Endodermal cell (in vitro differentiated cells): ENCODE results near the gene HAPLN3. TPM values are rescaled to one million over a fixed set of nuclear protein-coding genes. Genes with fewer than 3 reads are reported as not detected.

Source experiments
- DNase-seq: peaks from one replicate; pipeline ENCODE4 v3.0.0-alpha.2; 2017
- H3K27ac ChIP-seq: 2 replicates; pipeline ENCODE4 v1.5.1; 2013; ENCODE audit warnings: mild to moderate bottlenecking, low read depth, low read length, moderate library complexity
- H3K27me3 ChIP-seq: 2 replicates; pipeline ENCODE4 v1.6.1; 2013; ENCODE audit warnings: mild to moderate bottlenecking, low read length, moderate library complexity; ENCODE audit not compliant: insufficient read depth, control insufficient read depth, poor library complexity, severe bottlenecking
- H3K36me3 ChIP-seq: 2 replicates; pipeline ENCODE4 v1.7.0; 2013; ENCODE audit warnings: mild to moderate bottlenecking, low read length, moderate library complexity; ENCODE audit not compliant: control insufficient read depth, insufficient read depth
- H3K4me1 ChIP-seq: one replicate; pipeline ENCODE4 v1.7.0; 2013; ENCODE audit warnings: low read length; ENCODE audit not compliant: control insufficient read depth, insufficient read depth
- H3K4me3 ChIP-seq: 2 replicates; pipeline ENCODE4 v1.5.1; 2013; ENCODE audit warnings: mild to moderate bottlenecking, low read length, moderate library complexity
- H3K9ac ChIP-seq: 2 replicates; pipeline ENCODE4 v1.6.1; 2013; ENCODE audit warnings: mild to moderate bottlenecking, low read length, moderate library complexity; ENCODE audit not compliant: poor library complexity, severe bottlenecking; ENCODE audit errors: extremely low read depth
- H3K9me3 ChIP-seq: 2 replicates; pipeline ENCODE4 v1.6.1; 2013; ENCODE audit warnings: mild to moderate bottlenecking, low read length, moderate library complexity; ENCODE audit not compliant: control insufficient read depth
- H3K27ac Mint-ChIP-seq: 2 replicates; pipeline ENCODE4 v1.8.0; 2020; ENCODE audit warnings: mixed read lengths
- H3K27me3 Mint-ChIP-seq: 2 replicates; pipeline ENCODE4 v1.8.0; 2021; ENCODE audit warnings: mild to moderate bottlenecking, mixed read lengths; ENCODE audit not compliant: insufficient read depth
- H3K36me3 Mint-ChIP-seq: 2 replicates; pipeline ENCODE4 v1.8.0; 2020; ENCODE audit warnings: low read depth, mixed read lengths
- H3K4me1 Mint-ChIP-seq: 2 replicates; pipeline ENCODE4 v1.8.0; 2020; ENCODE audit warnings: mixed read lengths
- H3K4me3 Mint-ChIP-seq: 2 replicates; pipeline ENCODE4 v1.8.0; 2020; ENCODE audit warnings: mild to moderate bottlenecking, moderate library complexity, mixed read lengths
- H3K9me3 Mint-ChIP-seq: 2 replicates; pipeline ENCODE4 v1.8.0; 2020; ENCODE audit warnings: mild to moderate bottlenecking, mixed read lengths
- WGBS, 2 experiments: methylation state at CpG; one replicate each; pipeline versions ENCODE4 v1.1.5 to v1.1.7; 2013; ENCODE audit warnings: missing lambda C conversion rate in 2 of 2, mixed read lengths in 1 of 2; ENCODE audit not compliant: insufficient coverage in 1 of 2, insufficient read length in 1 of 2; 5-methylcytosine and 5-hydroxymethylcytosine counted together
- total RNA-seq, 2 donors: library from RNA; stranded (reverse); fragmentation: NEBNext Ultra II Directional in 1 of 2; extraction: Animal tissue kit (Norgen Biotek cat#: 25700) in 1 of 2; gene quantifications; 2 replicates in 1 of 2; 3 replicates in 1 of 2; pipeline ENCODE4 v1.2.1, GENCODE V29; 2021
- TF ChIP-seq, protein P1 (sequence below): fragments of 200-600 bp; sonication (generic); conservative IDR thresholded peaks from 2 replicates; pipeline ENCODE4 v1.5.0; 2021; ENCODE audit warnings: antibody characterized with exemption, mild to moderate bottlenecking

HAPLN3 gene
- total RNA-seq, 2 donors from 2014 or later: 5.8 to 15.6 TPM

DNA sequence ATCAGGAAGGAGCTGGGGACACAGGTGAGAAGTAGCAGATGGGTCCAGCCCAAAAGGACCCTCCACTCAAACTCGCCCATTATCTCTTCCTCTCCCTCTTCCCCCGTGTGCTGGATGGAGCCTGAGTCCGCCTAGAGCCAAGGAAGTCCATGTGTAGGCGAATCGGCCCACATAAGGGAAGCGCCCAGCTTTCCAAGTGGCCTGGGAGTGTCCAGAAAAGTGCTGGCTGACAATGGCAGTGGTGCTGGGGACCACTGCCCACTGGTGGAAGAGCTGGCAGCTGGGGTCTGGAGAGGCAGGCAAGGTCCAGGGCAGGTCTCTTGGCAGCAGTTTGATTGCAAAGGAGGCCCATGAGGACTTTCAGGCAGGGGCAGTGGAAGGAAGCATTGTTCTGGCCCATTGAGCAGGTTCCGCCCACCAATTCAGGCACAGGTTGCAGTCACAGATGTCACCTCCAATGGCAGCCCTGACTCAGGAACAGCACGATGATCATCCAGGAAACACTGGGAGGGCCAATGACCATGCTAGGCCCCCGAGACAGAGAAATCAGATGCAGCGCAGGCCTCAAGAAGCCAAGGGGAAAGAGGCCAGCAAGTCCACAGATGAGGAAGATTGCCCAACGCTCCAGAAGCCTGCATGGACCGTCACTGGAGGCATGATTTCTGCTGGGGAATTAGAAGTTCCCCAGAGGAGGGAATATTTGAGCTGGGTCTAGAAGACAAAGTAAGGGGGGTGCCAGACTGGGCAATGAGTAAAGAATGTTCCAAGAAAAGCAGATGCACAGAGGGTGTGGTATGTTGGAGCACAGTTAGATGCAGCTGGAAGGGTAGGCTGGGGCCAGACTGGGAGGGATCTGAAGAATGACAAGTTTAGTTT is 14.8 kb upstream of the HAPLN3 start:
- Mint-ChIP-seq H3K9me3 (no peaks in the 10 kb centered on the region), H3K36me3 (peaks cover 58% of the 10 kb centered on the region), H3K4me1 (peaks cover 25% of the 10 kb centered on the region), H3K4me3 (no peak overlapping the region), H3K27me3 (no peaks in the 10 kb centered on the region), H3K27ac (no peak overlapping the region)
- H3K27ac ChIP-seq: no peak overlapping the region
- H3K9ac ChIP-seq: no peak overlapping the region
- H3K27me3 ChIP-seq: no peaks in the 10 kb centered on the region
- no peak for DNase-seq
- H3K4me3 ChIP-seq: no peak overlapping the region
- WGBS, 2 experiments: 93 to 96% methylated on average over 6 to 12 of the region's 12 CpGs
- H3K36me3 ChIP-seq: peaks cover 45% of the 10 kb centered on the region
- TF ChIP-seq, protein P1, sequence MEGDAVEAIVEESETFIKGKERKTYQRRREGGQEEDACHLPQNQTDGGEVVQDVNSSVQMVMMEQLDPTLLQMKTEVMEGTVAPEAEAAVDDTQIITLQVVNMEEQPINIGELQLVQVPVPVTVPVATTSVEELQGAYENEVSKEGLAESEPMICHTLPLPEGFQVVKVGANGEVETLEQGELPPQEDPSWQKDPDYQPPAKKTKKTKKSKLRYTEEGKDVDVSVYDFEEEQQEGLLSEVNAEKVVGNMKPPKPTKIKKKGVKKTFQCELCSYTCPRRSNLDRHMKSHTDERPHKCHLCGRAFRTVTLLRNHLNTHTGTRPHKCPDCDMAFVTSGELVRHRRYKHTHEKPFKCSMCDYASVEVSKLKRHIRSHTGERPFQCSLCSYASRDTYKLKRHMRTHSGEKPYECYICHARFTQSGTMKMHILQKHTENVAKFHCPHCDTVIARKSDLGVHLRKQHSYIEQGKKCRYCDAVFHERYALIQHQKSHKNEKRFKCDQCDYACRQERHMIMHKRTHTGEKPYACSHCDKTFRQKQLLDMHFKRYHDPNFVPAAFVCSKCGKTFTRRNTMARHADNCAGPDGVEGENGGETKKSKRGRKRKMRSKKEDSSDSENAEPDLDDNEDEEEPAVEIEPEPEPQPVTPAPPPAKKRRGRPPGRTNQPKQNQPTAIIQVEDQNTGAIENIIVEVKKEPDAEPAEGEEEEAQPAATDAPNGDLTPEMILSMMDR: no peak
- H3K4me1 ChIP-seq: no peaks in the 10 kb centered on the region
- H3K9me3 ChIP-seq: no peaks in the 10 kb centered on the region

DNA sequence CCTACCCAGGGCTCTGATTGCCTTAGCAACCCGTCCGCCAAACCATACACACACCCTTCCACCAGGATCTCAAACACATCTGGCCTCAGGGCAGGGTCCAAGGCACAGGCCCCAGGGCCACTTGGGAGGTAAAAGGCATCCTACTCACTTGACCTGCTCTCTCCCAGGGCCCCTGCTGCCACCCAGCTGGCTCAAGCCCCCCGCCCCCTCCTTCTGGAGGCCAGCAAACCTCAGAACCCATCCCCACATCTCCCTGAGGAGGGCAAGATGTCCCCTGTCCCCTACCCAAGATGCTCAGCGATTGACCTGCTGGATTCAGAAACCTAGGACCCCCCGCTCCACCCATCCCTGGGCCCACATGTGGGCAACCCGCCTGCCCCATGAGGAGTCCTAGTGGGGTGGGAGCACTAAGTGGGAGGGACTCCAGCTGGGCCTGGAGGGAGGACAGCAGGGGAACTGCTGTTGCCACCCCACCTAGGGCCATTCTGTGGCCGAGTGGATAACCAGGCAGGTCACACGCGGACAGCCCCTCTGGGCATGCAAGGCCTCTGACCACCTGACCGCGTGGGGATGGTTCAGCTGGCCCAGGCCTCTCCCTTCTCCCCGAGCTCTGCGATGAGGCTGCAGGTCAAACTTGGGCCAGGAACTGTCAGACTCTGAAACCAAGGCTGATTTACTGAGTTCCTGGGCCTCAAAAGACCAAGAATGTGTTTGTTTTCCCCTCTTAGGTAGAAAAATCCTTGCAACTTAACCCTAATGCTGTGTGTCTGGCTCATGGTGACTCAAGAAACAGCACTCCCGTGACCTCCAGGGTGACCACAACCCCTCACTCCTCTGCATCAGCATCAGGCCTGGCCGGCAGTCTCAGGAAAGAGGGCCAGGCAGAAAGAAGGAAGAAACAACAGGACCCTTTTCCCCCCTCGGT is 13.6 kb upstream of the HAPLN3 start:
- H3K27me3 Mint-ChIP-seq: no peaks in the 10 kb centered on the region

DNA sequence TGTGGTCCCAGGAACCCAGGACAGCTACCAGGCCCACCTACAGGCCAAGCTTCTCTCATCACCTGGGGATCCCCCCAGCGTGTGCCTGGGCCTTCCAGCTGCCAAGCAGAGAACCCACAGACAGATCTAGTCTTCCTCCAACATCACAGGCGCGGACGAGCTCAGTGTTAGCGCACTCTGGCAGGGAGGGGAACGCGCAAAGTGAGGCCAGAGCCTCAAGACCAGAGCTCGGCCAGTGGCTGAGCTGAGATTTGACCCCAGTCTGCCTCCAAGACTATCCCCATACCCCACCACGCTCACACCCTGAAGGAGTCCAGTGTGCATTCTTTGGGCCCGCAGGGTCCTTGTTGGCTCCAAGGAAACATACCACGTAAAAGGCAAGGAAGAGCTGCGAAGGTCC is 12.8 kb upstream of the HAPLN3 start:
- Mint-ChIP-seq H3K27me3 (no peaks in the 10 kb centered on the region), H3K4me3 (no peak overlapping the region), H3K4me1 (peaks cover 29% of the 10 kb centered on the region), H3K27ac (no peak overlapping the region), H3K9me3 (no peaks in the 10 kb centered on the region), H3K36me3 (peaks cover 76% of the 10 kb centered on the region)
- H3K4me1 ChIP-seq: no peaks in the 10 kb centered on the region
- H3K36me3 ChIP-seq: peaks cover 55% of the 10 kb centered on the region
- TF ChIP-seq, protein P1: no peak
- no peak overlapping the region for H3K9ac ChIP-seq
- WGBS, 2 experiments: 92 to 94% methylated on average over 6 to 12 of the region's 12 CpGs
- DNase-seq: no peak
- H3K27ac ChIP-seq: no peak overlapping the region
- H3K27me3 ChIP-seq: no peaks in the 10 kb centered on the region
- no peaks in the 10 kb centered on the region for H3K9me3 ChIP-seq
- H3K4me3 ChIP-seq: no peak overlapping the region

More for the DNA sequence above, 13.6 kb upstream of the HAPLN3 start:
- Histone ChIP-seq H3K36me3 (peaks cover 51% of the 10 kb centered on the region), H3K9ac (no peak overlapping the region), H3K27ac (no peak overlapping the region), H3K4me3 (no peak overlapping the region), H3K9me3 (no peaks in the 10 kb centered on the region), H3K27me3 (no peaks in the 10 kb centered on the region), H3K4me1 (no peaks in the 10 kb centered on the region)
- TF ChIP-seq, protein P1: no peak
- no peak overlapping the region for H3K4me3 Mint-ChIP-seq
- WGBS, 2 experiments: 94 to 98% methylated on average over 9 to 16 of the region's 16 CpGs
- no peak for DNase-seq
- peaks cover 34% of the 10 kb centered on the region for H3K4me1 Mint-ChIP-seq
- H3K9me3 Mint-ChIP-seq: no peaks in the 10 kb centered on the region
- H3K27ac Mint-ChIP-seq: peak overlapping the region; percentile 39
- peaks cover 68% of the 10 kb centered on the region for H3K36me3 Mint-ChIP-seq
